Osteoblast (primary cell): Measurements from ENCODE around the gene FGF14. TPM values are rescaled to one million over a fixed set of nuclear protein-coding genes. Genes with fewer than 3 reads are reported as not detected.

Experiments used
- DNase-seq: peaks from one replicate; pipeline ENCODE4 v3.0.0; 2011; ENCODE audit warnings: low spot score, mixed read lengths; ENCODE audit not compliant: insufficient read length; ENCODE audit errors: missing footprints
- H2AFZ ChIP-seq: 2 replicates; pipeline ENCODE4 v1.6.0; 2011; ENCODE audit warnings: mild to moderate bottlenecking, low read length
- H3K27ac ChIP-seq: 2 replicates; pipeline ENCODE4 v1.5.1; 2011; ENCODE audit warnings: mild to moderate bottlenecking, low read depth, low read length, moderate library complexity
- H3K27me3 ChIP-seq: 2 replicates; pipeline ENCODE4 v1.6.0; 2012; ENCODE audit warnings: mild to moderate bottlenecking, control low read depth, inconsistent platforms, low read length, moderate library complexity; ENCODE audit not compliant: insufficient read depth
- H3K36me3 ChIP-seq: 2 replicates; pipeline ENCODE4 v1.5.1; 2011; ENCODE audit warnings: mild to moderate bottlenecking, low read length, control low read depth, moderate library complexity; ENCODE audit not compliant: insufficient read depth
- H3K4me1 ChIP-seq: 2 replicates; pipeline ENCODE4 v1.5.1; 2011; ENCODE audit warnings: mild to moderate bottlenecking, low read length, control low read depth, moderate library complexity; ENCODE audit not compliant: insufficient read depth
- H3K4me2 ChIP-seq: 2 replicates; pipeline ENCODE4 v1.6.0; 2011; ENCODE audit warnings: mild to moderate bottlenecking, low read length; ENCODE audit not compliant: insufficient read depth
- H3K4me3 ChIP-seq: fragments of 200-600 bp; sonication (generic); 3 replicates; pipeline ENCODE4 v1.5.1; 2012; ENCODE audit warnings: mild to moderate bottlenecking, low read length, inconsistent platforms; ENCODE audit not compliant: insufficient read depth
- H3K79me2 ChIP-seq: 2 replicates; pipeline ENCODE4 v1.6.0; 2012; ENCODE audit warnings: mild to moderate bottlenecking, low read length, control low read depth, inconsistent platforms; ENCODE audit not compliant: insufficient read depth
- H3K9me3 ChIP-seq: 2 replicates; pipeline ENCODE4 v1.5.1; 2011; ENCODE audit warnings: low read depth, low read length, control low read depth
- H4K20me1 ChIP-seq: 2 replicates; pipeline ENCODE4 v1.6.0; 2012; ENCODE audit warnings: mild to moderate bottlenecking, low read length, control low read depth; ENCODE audit not compliant: insufficient read depth
- CTCF ChIP-seq: IDR thresholded peaks from 2 replicates; pipeline ENCODE4 v1.5.1; 2011; ENCODE audit warnings: mild to moderate bottlenecking, low read depth, low read length, moderate library complexity; ENCODE audit errors: extremely low read depth
- total RNA-seq: library from RNA; depleted of rRNA; stranded (reverse); fragments of >200 nt; gene quantifications from 2 replicates; pipeline ENCODE4 v1.2.3, GENCODE V29; 2012

Gene FGF14
- total RNA-seq, 1 donor: under 0.01 TPM

- Histone ChIP-seq H3K9me3 (no peaks in the 10 kb centered on the region), H4K20me1 (no peaks in the 10 kb centered on the region), H3K4me2 (no peak overlapping the region), H3K4me3 (no peak overlapping the region), H3K4me1 (no peaks in the 10 kb centered on the region), H2AFZ (no peak overlapping the region), H3K36me3 (no peaks in the 10 kb centered on the region), H3K27ac (no peak overlapping the region), H3K79me2 (no peaks in the 10 kb centered on the region), H3K27me3 (no peaks in the 10 kb centered on the region)
- no peak for DNase-seq
- TF ChIP-seq CTCF: no peak
These were observed 165.0 kb downstream of the FGF14 start for GRCh38 chr13:102236830-102237229.

DNA sequence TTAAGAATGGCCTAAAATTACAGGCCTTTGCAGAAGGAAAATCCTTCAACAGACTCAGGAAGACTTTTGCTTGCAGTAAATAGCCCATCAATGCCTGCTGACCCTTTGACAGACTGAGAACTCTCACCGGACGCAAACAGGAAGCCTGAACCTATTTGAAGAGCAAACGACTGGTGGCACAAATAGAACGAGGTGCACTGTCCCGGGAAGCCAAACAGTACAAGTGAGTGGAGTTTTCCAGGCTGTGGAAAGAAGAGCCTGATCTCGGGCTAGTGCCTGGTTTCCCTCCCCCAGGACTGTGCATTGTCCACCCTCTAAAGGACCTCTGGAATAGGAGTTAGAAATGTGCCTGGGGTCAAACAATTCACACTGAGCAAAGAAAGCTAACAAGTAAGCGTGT lies 165.5 kb downstream of the FGF14 start:
- H3K79me2 ChIP-seq: no peaks in the 10 kb centered on the region
- no peaks in the 10 kb centered on the region for H3K36me3 ChIP-seq
- H3K4me1 ChIP-seq: no peaks in the 10 kb centered on the region
- no peak overlapping the region for H2AFZ ChIP-seq
- H3K4me2 ChIP-seq: no peak overlapping the region
- TF ChIP-seq CTCF: no peak
- H3K9me3 ChIP-seq: no peaks in the 10 kb centered on the region
- H3K27me3 ChIP-seq: no peaks in the 10 kb centered on the region
- no peak overlapping the region for H3K4me3 ChIP-seq
- no peak for DNase-seq
- no peaks in the 10 kb centered on the region for H4K20me1 ChIP-seq
- no peak overlapping the region for H3K27ac ChIP-seq

DNA sequence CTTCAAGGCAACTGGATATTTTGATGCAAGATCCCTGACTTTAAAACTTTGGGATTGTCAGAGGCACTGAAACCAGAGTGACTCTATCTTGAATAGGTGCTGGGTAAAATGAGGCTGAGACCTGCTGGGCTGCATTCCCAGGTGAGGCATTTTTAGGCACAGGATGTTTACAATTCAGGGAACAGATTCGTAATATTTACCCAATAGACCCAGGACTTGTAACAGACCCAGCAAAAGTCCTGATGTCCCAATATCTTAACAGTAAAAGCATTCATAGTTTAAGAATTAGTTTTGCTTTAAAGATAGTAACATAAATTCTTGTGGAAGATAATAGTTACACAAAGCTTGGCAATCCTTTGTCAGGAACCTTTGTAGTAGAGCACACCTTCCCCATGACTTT lies 166.2 kb downstream of the FGF14 start:
- H3K4me1 ChIP-seq: no peaks in the 10 kb centered on the region
- no peaks in the 10 kb centered on the region for H3K79me2 ChIP-seq
- H3K9me3 ChIP-seq: no peaks in the 10 kb centered on the region
- no peak overlapping the region for H3K4me3 ChIP-seq
- DNase-seq: no peak
- H4K20me1 ChIP-seq: no peaks in the 10 kb centered on the region
- no peaks in the 10 kb centered on the region for H3K36me3 ChIP-seq
- no peak overlapping the region for H3K27ac ChIP-seq
- H3K4me2 ChIP-seq: no peak overlapping the region
- no peaks in the 10 kb centered on the region for H3K27me3 ChIP-seq
- H2AFZ ChIP-seq: no peak overlapping the region
- TF ChIP-seq CTCF: no peak

- no peaks in the 10 kb centered on the region for H4K20me1 ChIP-seq
- H2AFZ ChIP-seq: no peak overlapping the region
- no peak overlapping the region for H3K27ac ChIP-seq
- no peaks in the 10 kb centered on the region for H3K9me3 ChIP-seq
- DNase-seq: no peak
- H3K4me3 ChIP-seq: no peak overlapping the region
- H3K27me3 ChIP-seq: no peaks in the 10 kb centered on the region
- H3K79me2 ChIP-seq: no peaks in the 10 kb centered on the region
- H3K36me3 ChIP-seq: no peaks in the 10 kb centered on the region
- no peak overlapping the region for H3K4me2 ChIP-seq
- no peaks in the 10 kb centered on the region for H3K4me1 ChIP-seq
- TF ChIP-seq CTCF: no peak
These were observed 167.2 kb downstream of the FGF14 start for GRCh38 chr13:102234618-102235017.
